ENCODE measurements around the gene PRKCE. TPM values are rescaled to one million over a fixed set of nuclear protein-coding genes. Genes with fewer than 3 reads are reported as not detected.

PRKCE gene
- total RNA-seq, 1 experiment from 2014 or later, result 10.3 TPM

GRCh38 chr2:46169467-46169866 is 518.0 kb downstream of the PRKCE start:
- DNase-seq (ENCODE audit: extremely low read depth, low read depth), result no peak

GRCh38 chr2:46170026-46170425 is 518.6 kb downstream of the PRKCE start:
- DNase-seq (ENCODE audit: extremely low read depth, low read depth), result no peak

- no peak for DNase-seq (ENCODE audit: extremely low read depth, low read depth)
Measured at GRCh38 chr2:46170611-46171350, 519.3 kb downstream of the PRKCE start.

GRCh38 chr2:46171411-46171953 is 520.0 kb downstream of the PRKCE start:
- DNase-seq (ENCODE audit: extremely low read depth, low read depth), result no peak

GRCh38 chr2:46171996-46172546 is 520.6 kb downstream of the PRKCE start:
- DNase-seq (ENCODE audit: extremely low read depth, low read depth), result no peak

GRCh38 chr2:46173030-46173429 is 521.6 kb downstream of the PRKCE start:
- no peak for DNase-seq (ENCODE audit: extremely low read depth, low read depth)

GRCh38 chr2:46173636-46174250 is 522.3 kb downstream of the PRKCE start:
- no peak for DNase-seq (ENCODE audit: extremely low read depth, low read depth)

- DNase-seq (ENCODE audit: extremely low read depth, low read depth), result no peak
Measured at GRCh38 chr2:46174345-46175170, 523.1 kb downstream of the PRKCE start.

- no peak for DNase-seq (ENCODE audit: extremely low read depth, low read depth)
Measured at GRCh38 chr2:46175419-46175818, 523.9 kb downstream of the PRKCE start.

- no peak for DNase-seq (ENCODE audit: extremely low read depth, low read depth)
Measured at GRCh38 chr2:46177461-46178089, 526.1 kb downstream of the PRKCE start.

- DNase-seq (ENCODE audit: extremely low read depth, low read depth), result peak; percentile 41
Measured at GRCh38 chr2:46179037-46179621, 527.7 kb downstream of the PRKCE start.

GRCh38 chr2:46180189-46180588 is 528.7 kb downstream of the PRKCE start:
- DNase-seq (ENCODE audit: extremely low read depth, low read depth), result no peak

- no peak for DNase-seq (ENCODE audit: extremely low read depth, low read depth)
Measured at GRCh38 chr2:46181306-46181705, 529.8 kb downstream of the PRKCE start.

GRCh38 chr2:46181789-46182530 is 530.5 kb downstream of the PRKCE start:
- DNase-seq (ENCODE audit: extremely low read depth, low read depth), result peak; percentile 60

- DNase-seq (ENCODE audit: extremely low read depth, low read depth), result no peak
Measured at GRCh38 chr2:46183426-46183825, 532.0 kb downstream of the PRKCE start.

- no peak for DNase-seq (ENCODE audit: extremely low read depth, low read depth)
Measured at GRCh38 chr2:46184794-46185583, 533.5 kb downstream of the PRKCE start.

- DNase-seq (ENCODE audit: extremely low read depth, low read depth), result no peak
Measured at GRCh38 chr2:46187112-46187618, 535.7 kb downstream of the PRKCE start.

GRCh38 chr2:46188041-46188716 is 536.7 kb downstream of the PRKCE start:
- no peak for DNase-seq (ENCODE audit: extremely low read depth, low read depth)

All from NCI-H460 (cell line).